Measurements from ENCODE around the gene EXOC7. TPM values are rescaled to one million over a fixed set of nuclear protein-coding genes. Genes with fewer than 3 reads are reported as not detected.

The EXOC7 gene
- total RNA-seq, 5 donors from 2014 or later (not counting 1 experiment from before 2014, with no cell fraction given) = 119 to 181 (median 156) TPM

DNA sequence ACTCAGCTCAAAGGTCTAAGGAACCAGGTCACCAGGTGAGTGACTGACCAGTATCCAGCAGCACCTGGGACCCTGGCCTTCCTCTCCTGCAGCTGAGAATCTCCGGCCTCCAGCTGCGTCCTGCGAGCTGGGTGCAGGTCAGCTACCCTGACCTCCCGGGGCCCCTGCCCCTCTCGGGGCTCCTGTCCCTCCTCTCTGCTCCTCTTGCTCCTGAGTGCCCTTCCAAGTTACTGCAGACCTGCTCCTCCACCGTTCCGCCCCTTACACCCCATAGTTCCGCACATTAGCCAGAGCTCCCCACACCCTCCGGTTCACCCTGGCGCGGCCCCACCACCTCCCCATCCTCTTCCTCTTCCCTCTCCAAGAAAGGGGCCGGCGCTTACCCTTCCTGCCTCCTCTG is 26.9 kb upstream of the EXOC7 start:
- no peaks in the 10 kb centered on the region for H3K27me3 ChIP-seq (replicated peaks in 1 of 2; ENCODE audit: control insufficient read depth in 2 of 2, extremely low read depth in 1 of 2, insufficient read depth in 2 of 2, low read length in 1 of 2)
- H3K4me1 ChIP-seq (ENCODE audit: control insufficient read depth in 1 of 2, extremely low read depth in 1 of 2, insufficient read depth in 2 of 2, low read length in 2 of 2) = peaks cover 6 to 22% of the 10 kb centered on the region in 2 experiments
- Mint-ChIP-seq H3K36me3 (no peaks in the 10 kb centered on the region), H3K4me1 (peaks cover 30 to 43% (median 30%) of the 10 kb centered on the region in 3 donors), H3K27ac (no peak overlapping the region), H3K27me3 (no peaks in the 10 kb centered on the region), H3K9me3 (no peaks in the 10 kb centered on the region), H3K4me3 (no peak overlapping the region)
- no peak overlapping the region for H3K27ac ChIP-seq (ENCODE audit: low read length)
- no peaks in the 10 kb centered on the region for H3K9me3 ChIP-seq
- ChIA-PET CTCF (interaction anchor here in 1 of 2 donors (0.6 to 1.3 kb wide), 2 partner anchors 49 to 167 kb away, joined by 4 to 10 read pairs; no protein-coding TSS in a partner anchor), POLR2A (no interaction called here)
- no peaks in the 10 kb centered on the region for H3K36me3 ChIP-seq (ENCODE audit: control insufficient read depth in 2 of 2, extremely low read depth in 1 of 2, insufficient read depth in 1 of 2, low read length in 1 of 2)
- DNase-seq (no peak), ATAC-seq (replicated peaks in 1 of 4) (no peak)
- H3K4me3 ChIP-seq (ENCODE audit: control insufficient read depth in 1 of 2, extremely low read depth in 1 of 2, low read length in 1 of 2) = no peak overlapping the region
- 77% methylated on average over 11 of the region's 13 CpGs for WGBS (ENCODE audit: insufficient coverage)

GRCh38 chr17:76125922-76126321 is 22.3 kb upstream of the EXOC7 start:
- CTCF ChIA-PET = interaction anchor here (1.2 to 5.7 kb wide), 4 partner anchors 25 to 154 kb away, joined by 3 to 27 read pairs (median 8); no protein-coding TSS in a partner anchor
- no peaks in the 10 kb centered on the region for H3K9me3 Mint-ChIP-seq
- H3K36me3 Mint-ChIP-seq = no peaks in the 10 kb centered on the region
- POLR2A ChIA-PET = no interaction called here
- DNase-seq (no peak), ATAC-seq (replicated peaks in 1 of 4) (no peak)
- H3K4me1 Mint-ChIP-seq = peaks cover 21 to 38% (median 32%) of the 10 kb centered on the region in 3 donors
- H3K4me3 Mint-ChIP-seq = peak overlapping the region in 1 of 3 donors; percentile 59
- H3K4me3 ChIP-seq (ENCODE audit: control insufficient read depth in 1 of 2, extremely low read depth in 1 of 2, low read length in 1 of 2) = no peak overlapping the region
- peak overlapping the region; percentile 25 to 89 for H3K27ac Mint-ChIP-seq
- no peaks in the 10 kb centered on the region for H3K9me3 ChIP-seq
- 100% methylated on average over 1 of the region's 1 CpG for WGBS (ENCODE audit: insufficient coverage)
- H3K27me3 ChIP-seq (replicated peaks in 1 of 2; ENCODE audit: control insufficient read depth in 2 of 2, extremely low read depth in 1 of 2, insufficient read depth in 2 of 2, low read length in 1 of 2) = no peaks in the 10 kb centered on the region
- H3K4me1 ChIP-seq (ENCODE audit: control insufficient read depth in 1 of 2, extremely low read depth in 1 of 2, insufficient read depth in 2 of 2, low read length in 2 of 2) = peaks cover 8 to 26% of the 10 kb centered on the region in 2 experiments
- H3K27me3 Mint-ChIP-seq = no peaks in the 10 kb centered on the region
- H3K36me3 ChIP-seq (ENCODE audit: control insufficient read depth in 2 of 2, extremely low read depth in 1 of 2, insufficient read depth in 1 of 2, low read length in 1 of 2) = no peaks in the 10 kb centered on the region
- no peak overlapping the region for H3K27ac ChIP-seq (ENCODE audit: low read length)

DNA sequence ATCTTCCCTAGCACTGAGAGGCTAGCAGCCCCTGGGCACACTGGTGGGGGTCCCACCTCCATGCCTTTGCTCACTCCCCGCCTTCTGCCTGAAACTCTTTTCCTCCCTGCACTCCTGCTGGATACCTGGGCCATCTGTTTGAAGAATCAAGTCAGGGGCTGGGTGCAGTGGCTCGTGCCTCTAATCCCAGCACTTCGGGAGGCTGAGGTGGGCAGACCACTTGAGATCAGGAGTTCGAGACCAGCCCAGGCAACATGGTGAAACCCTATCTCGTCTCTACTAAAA is 21.7 kb upstream of the EXOC7 start:
- CTCF ChIA-PET = interaction anchor here (1.5 to 5.7 kb wide), 3 partner anchors 26 to 155 kb away, joined by 4 to 27 read pairs (median 12); no protein-coding TSS in a partner anchor
- H3K4me3 Mint-ChIP-seq = no peak overlapping the region
- peaks cover 8 to 31% of the 10 kb centered on the region in 2 experiments for H3K4me1 ChIP-seq (ENCODE audit: control insufficient read depth in 1 of 2, extremely low read depth in 1 of 2, insufficient read depth in 2 of 2, low read length in 2 of 2)

GRCh38 chr17:76124582-76125390 is 21.2 kb upstream of the EXOC7 start:
- Histone ChIP-seq H3K27me3 (replicated peaks in 1 of 2; ENCODE audit: control insufficient read depth in 2 of 2, extremely low read depth in 1 of 2, insufficient read depth in 2 of 2, low read length in 1 of 2) (no peaks in the 10 kb centered on the region), H3K9me3 (no peaks in the 10 kb centered on the region), H3K4me1 (ENCODE audit: control insufficient read depth in 1 of 2, extremely low read depth in 1 of 2, insufficient read depth in 2 of 2, low read length in 2 of 2) (peaks cover 8 to 31% of the 10 kb centered on the region in 2 experiments), H3K36me3 (ENCODE audit: control insufficient read depth in 2 of 2, extremely low read depth in 1 of 2, insufficient read depth in 1 of 2, low read length in 1 of 2) (no peaks in the 10 kb centered on the region), H3K4me3 (ENCODE audit: control insufficient read depth in 1 of 2, extremely low read depth in 1 of 2, low read length in 1 of 2) (no peak overlapping the region), H3K27ac (ENCODE audit: low read length) (no peak overlapping the region)
- Mint-ChIP-seq H3K27me3 (no peaks in the 10 kb centered on the region), H3K4me3 (peak overlapping the region in 1 of 3 donors; percentile 12), H3K4me1 (peaks cover 23 to 38% (median 34%) of the 10 kb centered on the region in 3 donors), H3K36me3 (no peaks in the 10 kb centered on the region), H3K9me3 (no peaks in the 10 kb centered on the region), H3K27ac (peak overlapping the region; percentile 55 to 72)
- no peak for DNase-seq
- ChIA-PET CTCF (interaction anchor here (0.8 to 5.7 kb wide), 3 partner anchors 27 to 155 kb away, joined by 4 to 27 read pairs (median 4); no protein-coding TSS in a partner anchor), POLR2A (interaction anchor here in 1 of 2 donors (0.5 kb wide), 1 partner anchor 159 kb away, joined by 4 read pairs; no protein-coding TSS in a partner anchor)
- 98% methylated on average over 14 of the region's 22 CpGs for WGBS (ENCODE audit: insufficient coverage)
- ATAC-seq (replicated peaks in 1 of 4) = no peak

More for the DNA sequence above, 21.7 kb upstream of the EXOC7 start:
- no peak overlapping the region for H3K27ac ChIP-seq (ENCODE audit: low read length)
- H3K9me3 Mint-ChIP-seq = no peaks in the 10 kb centered on the region
- H3K36me3 ChIP-seq (ENCODE audit: control insufficient read depth in 2 of 2, extremely low read depth in 1 of 2, insufficient read depth in 1 of 2, low read length in 1 of 2) = no peaks in the 10 kb centered on the region
- H3K27me3 ChIP-seq (replicated peaks in 1 of 2; ENCODE audit: control insufficient read depth in 2 of 2, extremely low read depth in 1 of 2, insufficient read depth in 2 of 2, low read length in 1 of 2) = no peaks in the 10 kb centered on the region
- H3K9me3 ChIP-seq = no peaks in the 10 kb centered on the region
- H3K27ac Mint-ChIP-seq = no peak overlapping the region
- 85% methylated on average over 5 of the region's 5 CpGs for WGBS (ENCODE audit: insufficient coverage)
- H3K4me1 Mint-ChIP-seq = peaks cover 23 to 38% (median 34%) of the 10 kb centered on the region in 3 donors
- DNase-seq (no peak), ATAC-seq (replicated peaks in 1 of 4) (no peak)
- no peaks in the 10 kb centered on the region for H3K27me3 Mint-ChIP-seq
- no peak overlapping the region for H3K4me3 ChIP-seq (ENCODE audit: control insufficient read depth in 1 of 2, extremely low read depth in 1 of 2, low read length in 1 of 2)
- H3K36me3 Mint-ChIP-seq = no peaks in the 10 kb centered on the region
- POLR2A ChIA-PET = no interaction called here

DNA sequence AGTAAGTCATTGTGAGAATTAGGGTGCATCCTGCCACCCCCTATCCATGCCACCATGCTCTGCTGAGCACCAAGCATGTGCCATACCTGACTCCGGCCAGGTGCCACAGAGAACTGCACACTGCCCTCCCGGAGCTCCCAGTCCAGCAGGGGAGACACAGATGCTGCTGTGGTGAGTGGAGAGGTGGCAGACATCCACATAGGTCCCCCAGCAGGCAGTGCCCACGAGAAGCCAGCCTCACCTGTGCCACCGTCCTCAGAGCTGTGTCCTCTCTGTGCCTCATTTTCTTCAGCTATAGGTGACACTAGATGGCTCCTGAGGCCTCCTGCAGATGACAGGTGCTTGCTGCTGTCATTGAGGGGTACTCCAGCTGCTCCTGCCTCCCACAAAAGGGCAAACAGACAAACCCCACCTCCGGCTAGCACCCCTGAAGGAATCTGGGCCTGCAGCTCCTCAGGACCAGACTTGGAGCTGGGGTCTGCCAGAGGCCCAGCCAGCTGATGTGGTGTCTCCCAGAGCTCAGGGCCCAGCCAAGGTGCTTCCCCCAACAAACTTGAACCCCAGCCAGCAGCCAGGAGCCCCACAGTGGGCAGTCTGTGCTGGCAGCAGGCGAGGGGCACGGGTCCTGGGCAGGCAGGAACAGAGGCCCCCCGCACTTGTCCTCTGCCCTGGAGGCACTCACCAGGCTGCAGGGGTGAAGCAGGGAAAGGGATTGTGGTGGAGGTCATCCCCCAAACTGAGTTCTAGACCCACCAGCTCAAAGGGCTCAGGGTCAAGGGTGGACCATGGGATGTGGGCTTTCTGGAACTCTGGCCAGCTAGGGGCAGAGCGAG is 20.4 kb upstream of the EXOC7 start:
- no peaks in the 10 kb centered on the region for H3K9me3 Mint-ChIP-seq
- ChIA-PET POLR2A (interaction anchor here in 1 of 2 donors (0.7 kb wide), 1 partner anchor 10 kb away, joined by 5 read pairs; no protein-coding TSS in a partner anchor), CTCF (interaction anchor here (0.6 to 5.7 kb wide), 8 partner anchors 8 to 273 kb away, joined by 3 to 27 read pairs (median 4); no protein-coding TSS in a partner anchor)
- H3K4me1 Mint-ChIP-seq = peaks cover 23 to 38% (median 34%) of the 10 kb centered on the region in 3 donors
- Histone ChIP-seq H3K4me1 (ENCODE audit: control insufficient read depth in 1 of 2, extremely low read depth in 1 of 2, insufficient read depth in 2 of 2, low read length in 2 of 2) (peaks cover 8 to 31% of the 10 kb centered on the region in 2 experiments), H3K9me3 (no peaks in the 10 kb centered on the region), H3K27me3 (replicated peaks in 1 of 2; ENCODE audit: control insufficient read depth in 2 of 2, extremely low read depth in 1 of 2, insufficient read depth in 2 of 2, low read length in 1 of 2) (peaks cover 0 to 4% of the 10 kb centered on the region in 2 experiments), H3K36me3 (ENCODE audit: control insufficient read depth in 2 of 2, extremely low read depth in 1 of 2, insufficient read depth in 1 of 2, low read length in 1 of 2) (no peaks in the 10 kb centered on the region), H3K4me3 (ENCODE audit: control insufficient read depth in 1 of 2, extremely low read depth in 1 of 2, low read length in 1 of 2) (no peak overlapping the region), H3K27ac (ENCODE audit: low read length) (no peak overlapping the region)
- ATAC-seq (replicated peaks in 1 of 4) (no peak), DNase-seq (no peak)
- H3K27ac Mint-ChIP-seq = peak overlapping the region; percentile 11 to 55
- H3K4me3 Mint-ChIP-seq = peak overlapping the region in 1 of 3 donors; percentile 59
- H3K36me3 Mint-ChIP-seq = no peaks in the 10 kb centered on the region
- 63% methylated on average over 7 of the region's 9 CpGs for WGBS (ENCODE audit: insufficient coverage)
- no peaks in the 10 kb centered on the region for H3K27me3 Mint-ChIP-seq

- 47% methylated on average over 2 of the region's 5 CpGs for WGBS (ENCODE audit: insufficient coverage)
- POLR2A ChIA-PET = interaction anchor here in 1 of 2 donors (0.7 kb wide), 1 partner anchor 11 kb away, joined by 5 read pairs; no protein-coding TSS in a partner anchor
- Mint-ChIP-seq H3K4me3 (peak overlapping the region; percentile 10 to 59 (median 25)), H3K4me1 (peaks cover 23 to 38% (median 33%) of the 10 kb centered on the region in 3 donors), H3K27me3 (no peaks in the 10 kb centered on the region), H3K27ac (peak overlapping the region; percentile 41 to 52), H3K9me3 (no peaks in the 10 kb centered on the region), H3K36me3 (no peaks in the 10 kb centered on the region)
- ATAC-seq (replicated peaks in 1 of 4) (no peak), DNase-seq (no peak)
- Histone ChIP-seq H3K4me3 (ENCODE audit: control insufficient read depth in 1 of 2, extremely low read depth in 1 of 2, low read length in 1 of 2) (no peak overlapping the region), H3K27me3 (replicated peaks in 1 of 2; ENCODE audit: control insufficient read depth in 2 of 2, extremely low read depth in 1 of 2, insufficient read depth in 2 of 2, low read length in 1 of 2) (peaks cover 0 to 4% of the 10 kb centered on the region in 2 experiments), H3K9me3 (no peaks in the 10 kb centered on the region), H3K36me3 (ENCODE audit: control insufficient read depth in 2 of 2, extremely low read depth in 1 of 2, insufficient read depth in 1 of 2, low read length in 1 of 2) (no peaks in the 10 kb centered on the region), H3K4me1 (ENCODE audit: control insufficient read depth in 1 of 2, extremely low read depth in 1 of 2, insufficient read depth in 2 of 2, low read length in 2 of 2) (peaks cover 8 to 31% of the 10 kb centered on the region in 2 experiments), H3K27ac (ENCODE audit: low read length) (no peak overlapping the region)
- CTCF ChIA-PET = interaction anchor here (0.6 to 5.7 kb wide), 5 partner anchors 27 to 274 kb away, joined by 3 to 27 read pairs (median 4); no protein-coding TSS in a partner anchor
Measured at GRCh38 chr17:76123191-76123499, 19.6 kb upstream of the EXOC7 start.

Data from T-cell (primary cell).